Thyroid gland (tissue), 4 donors: ENCODE results near the gene ANKRD34A. TPM values are rescaled to one million over a fixed set of nuclear protein-coding genes. Genes with fewer than 3 reads are reported as not detected.

Experiments used
- DNase-seq, 2 donors: peaks; one replicate each; pipeline ENCODE4 v3.0.0-alpha.2; 2019
- H3K27ac ChIP-seq, 3 donors: fragments of 200-600 bp; sonication (generic); 1 replicate in 2 of 3; 2 replicates in 1 of 3; pipeline ENCODE4 v1.5.1; 2016 to 2019; ENCODE audit warnings: mild to moderate bottlenecking in 1 of 3, moderate library complexity in 1 of 3
- H3K27me3 ChIP-seq: fragments of 200-600 bp; sonication (generic); one replicate; pipeline ENCODE4 v1.5.1; 2019
- H3K36me3 ChIP-seq, 2 donors: fragments of 200-600 bp; sonication (generic); one replicate each; pipeline ENCODE4 v1.5.1; 2016 to 2019
- H3K4me1 ChIP-seq, 2 donors: fragments of 200-600 bp; sonication (generic); one replicate each; pipeline ENCODE4 v1.5.1; 2017 to 2019
- H3K4me3 ChIP-seq, 3 donors: fragments of 200-600 bp; sonication (generic); replicated peaks in 1 of 3; 1 replicate in 2 of 3; 2 replicates in 1 of 3; pipeline ENCODE4 v1.5.1; 2016; ENCODE audit warnings: mild to moderate bottlenecking in 1 of 3
- H3K9me3 ChIP-seq: fragments of 200-600 bp; sonication (generic); one replicate; pipeline ENCODE4 v1.5.1; 2017
- CTCF ChIP-seq, 6 experiments: fragments of 200-600 bp in 3 of 6; fragments of 450-650 bp in 3 of 6; sonication (generic) in 3 of 6; IDR thresholded peaks; one replicate each; pipeline ENCODE4 v1.5.1; 2016 to 2019; ENCODE audit warnings: antibody characterized with exemption in 6 of 6, mild to moderate bottlenecking in 2 of 6, inconsistent platforms in 1 of 6, moderate library complexity in 1 of 6
- POLR2A ChIP-seq, 2 donors: fragments of 450-650 bp; IDR thresholded peaks; one replicate each; pipeline ENCODE4 v1.6.1; 2017; ENCODE audit warnings: antibody characterized with exemption in 2 of 2, mild to moderate bottlenecking in 2 of 2, moderate library complexity in 1 of 2
- WGBS, 2 donors: methylation state at CpG; one replicate each; pipeline ENCODE4 v1.1.5; 2017; 5-methylcytosine and 5-hydroxymethylcytosine counted together
- intact Hi-C: fragments of 100-400 bp; cut with DNase I; formaldehyde crosslinking; loops from one replicate; pipeline ENCODE4 v1.15.1; 2023
- total RNA-seq, 4 donors: library from RNA; depleted of rRNA; stranded (reverse); fragments of >200 nt; gene quantifications; one replicate each; pipeline ENCODE4 v1.2.3, GENCODE V29; 2016

ANKRD34A gene
- total RNA-seq, 4 donors from 2014 or later: 0.13 to 2.0 (median 0.97) TPM

GRCh38 chr1:145959957-145960467 is 4.4 kb downstream of the ANKRD34A start:
- TF ChIP-seq CTCF (IDR thresholded peaks at IDR 0.05) (no peak), POLR2A (IDR thresholded peaks at IDR 0.05) (no peak)
- peak overlapping the region; percentile 78 to 84 (median 82) for H3K27ac ChIP-seq
- no peaks in the 10 kb centered on the region for H3K36me3 ChIP-seq
- intact Hi-C loops: loop anchor here (5.0 to 10.0 kb wide), 2 partner anchors 43 to 55 kb away; partner anchors contain the start of gene PEX11B
- peak overlapping the region in 2 of 3 donors; percentile 61 to 73 for H3K4me3 ChIP-seq
- H3K27me3 ChIP-seq: no peaks in the 10 kb centered on the region
- no peak for DNase-seq
- H3K4me1 ChIP-seq: peaks cover 35 to 43% of the 10 kb centered on the region in 2 donors
- 9 to 24% methylated on average over 6 to 8 of the region's 12 CpGs for WGBS, 2 donors
- no peaks in the 10 kb centered on the region for H3K9me3 ChIP-seq

GRCh38 chr1:145959333-145959732 is 5.0 kb downstream of the ANKRD34A start:
- Histone ChIP-seq H3K4me1 (peaks cover 36 to 41% of the 10 kb centered on the region in 2 donors), H3K27me3 (no peaks in the 10 kb centered on the region), H3K27ac (peak overlapping the region in 1 of 3 donors; percentile 84), H3K4me3 (no peak overlapping the region), H3K36me3 (no peaks in the 10 kb centered on the region), H3K9me3 (no peaks in the 10 kb centered on the region)
- TF ChIP-seq CTCF (IDR thresholded peaks at IDR 0.05) (no peak), POLR2A (IDR thresholded peaks at IDR 0.05) (no peak)
- intact Hi-C loops: loop anchor here (5.0 kb wide), 1 partner anchor 42 kb away; the partner anchor contains the start of gene PEX11B
- no peak for DNase-seq

GRCh38 chr1:145958734-145959133 is 5.6 kb downstream of the ANKRD34A start:
- peaks cover 31 to 38% of the 10 kb centered on the region in 2 donors for H3K4me1 ChIP-seq
- peak overlapping the region in 1 of 3 donors; percentile 90 for H3K27ac ChIP-seq
- TF ChIP-seq POLR2A (IDR thresholded peaks at IDR 0.05) (no peak), CTCF (IDR thresholded peaks at IDR 0.05) (no peak)
- DNase-seq: no peak
- no peaks in the 10 kb centered on the region for H3K27me3 ChIP-seq
- intact Hi-C loops: loop anchor here (5.0 kb wide), 1 partner anchor 41 kb away; the partner anchor contains the start of gene PEX11B
- H3K36me3 ChIP-seq: no peaks in the 10 kb centered on the region
- no peaks in the 10 kb centered on the region for H3K9me3 ChIP-seq
- H3K4me3 ChIP-seq: no peak overlapping the region

GRCh38 chr1:145957443-145958319 is 6.7 kb downstream of the ANKRD34A start, which contains the start of gene LIX1L:
TSS of gene LIX1L (minus strand) at chr1:145958017. CDS start at chr1:145957927, 90 bp downstream.
- H3K4me3 ChIP-seq: peak within 1 kb of the TSS; percentile 30 to 71 (median 56)
- H3K27me3 ChIP-seq: no peaks in the 10 kb centered on the region
- DNase-seq: peak; percentile 97 to 98
- WGBS, 2 donors: 1 to 6% methylated on average over 25 to 32 of the region's 60 CpGs
- intact Hi-C loops: loop anchor here (5.0 kb wide), 1 partner anchor 40 kb away; the partner anchor contains the start of gene PEX11B
- H3K4me1 ChIP-seq: peaks cover 27 to 29% of the 10 kb centered on the region in 2 donors
- no peak for TF ChIP-seq CTCF (IDR thresholded peaks at IDR 0.05)
- peak in 1 of 2 donors; percentile 77 for TF ChIP-seq POLR2A (IDR thresholded peaks at IDR 0.05)
- H3K36me3 ChIP-seq: no peaks in the 10 kb centered on the region
- H3K27ac ChIP-seq: peak within 1 kb of the TSS; percentile 81 to 96 (median 90)
- H3K9me3 ChIP-seq: no peaks in the 10 kb centered on the region
